HG02938 (cell line): ENCODE data around the gene ECI1.
A peak's percentile ranks its signal among the peaks of the same experiment; 100 is the strongest.
"Not testable (repeated sequence)": the region's sequence is repeated elsewhere in the genome, so short reads cannot be mapped to it uniquely, and the experiment has no call there.

Source experiments
- ATAC-seq: cut with Tn5 transposase; IDR thresholded peaks from one replicate; pipeline ENCODE4 v1.9.1; 2021; ENCODE audit warnings: mild to moderate bottlenecking, moderate library complexity; ENCODE audit not compliant: unreplicated experiment

Gene ECI1

GRCh38 chr16:2280461-2280860 is 29.1 kb upstream of the ECI1 start:
- no peak for ATAC-seq

GRCh38 chr16:2278956-2279800 is 27.8 kb upstream of the ECI1 start:
- ATAC-seq = no peak

DNA sequence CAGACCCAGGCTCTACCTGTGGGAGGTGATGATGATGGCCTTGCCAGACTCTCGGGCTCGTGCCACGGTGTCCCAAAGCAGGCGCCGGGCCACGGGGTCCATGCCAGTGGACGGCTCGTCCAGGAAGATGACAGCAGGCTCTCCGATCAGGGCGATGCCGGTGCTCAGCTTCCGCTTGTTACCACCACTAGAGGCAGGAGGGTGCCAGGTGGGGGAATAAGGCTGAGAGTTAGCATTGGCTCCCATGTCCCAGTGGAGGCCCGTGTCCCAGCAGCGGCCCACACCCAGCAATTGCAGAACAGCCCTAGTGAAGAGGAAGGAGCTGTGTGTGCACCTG is 26.9 kb upstream of the ECI1 start:
- no peak for ATAC-seq

GRCh38 chr16:2277466-2278271 is 26.3 kb upstream of the ECI1 start:
- no peak for ATAC-seq

- ATAC-seq = no peak
Observed at GRCh38 chr16:2276368-2277195, 25.2 kb upstream of the ECI1 start.

DNA sequence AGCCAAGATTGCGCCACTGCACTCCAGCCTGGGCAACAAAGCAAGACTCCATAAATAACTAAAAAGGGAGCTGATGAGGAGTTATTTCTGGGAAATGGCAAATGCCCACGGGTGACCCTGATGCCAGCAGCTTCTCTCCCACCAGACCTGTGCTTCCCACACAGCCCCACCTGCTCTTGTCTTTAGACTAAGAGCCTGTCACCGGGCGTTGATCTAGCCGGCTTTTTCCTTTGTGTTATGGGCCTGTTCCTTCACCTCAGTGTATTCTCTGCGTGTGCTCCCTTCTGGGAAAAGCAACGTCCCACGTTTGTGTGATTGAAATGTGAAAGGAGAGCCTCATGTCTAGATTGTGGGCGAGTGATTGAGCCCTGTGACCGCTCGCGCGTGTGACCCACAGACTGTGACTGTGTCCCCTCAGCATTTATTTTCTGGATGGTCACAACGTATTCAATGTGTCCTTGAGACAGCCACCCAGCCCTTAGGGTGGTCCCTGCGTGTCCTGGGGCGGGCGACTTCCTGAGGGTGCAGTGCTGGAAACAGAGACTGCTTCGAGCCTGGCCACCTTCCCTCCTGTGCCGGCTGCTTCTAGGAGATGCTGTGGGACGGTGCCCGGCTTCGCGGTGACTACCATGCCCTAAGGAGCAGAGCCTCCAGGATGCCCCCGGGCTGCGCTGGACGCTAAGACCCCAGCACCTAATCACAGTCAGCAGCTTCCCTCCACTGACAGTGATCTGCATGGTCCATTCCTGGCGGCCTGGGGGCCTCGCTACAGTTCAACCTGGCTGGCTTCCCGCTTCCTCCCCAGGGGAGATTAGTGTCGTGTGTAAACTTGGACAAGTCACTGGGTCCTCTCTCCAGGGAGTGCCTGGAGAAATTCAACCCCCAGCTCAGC is 24.3 kb upstream of the ECI1 start:
- no peak for ATAC-seq

GRCh38 chr16:2273931-2274330 is 22.5 kb upstream of the ECI1 start:
- ATAC-seq = no peak

DNA sequence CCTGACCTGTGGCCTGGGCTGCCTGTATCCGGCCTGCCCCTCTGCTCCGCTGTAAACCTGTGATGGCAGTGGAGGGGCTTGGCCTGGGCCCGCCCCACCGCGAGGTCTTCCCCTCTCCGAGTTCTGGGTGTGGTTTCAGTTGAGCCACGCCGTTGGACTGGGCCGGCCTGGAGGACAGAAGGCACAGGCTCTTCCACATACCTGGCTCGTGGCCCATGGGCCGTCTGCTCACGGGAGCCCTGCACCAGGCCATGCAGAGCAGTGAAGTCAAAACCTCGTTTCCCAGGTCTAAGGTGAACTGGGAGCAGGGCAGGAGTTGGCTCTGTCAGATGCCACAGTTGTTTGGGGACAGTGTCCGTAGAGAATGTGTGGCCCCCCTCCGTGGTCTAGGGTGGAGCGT is 22.1 kb upstream of the ECI1 start:
- no peak for ATAC-seq

DNA sequence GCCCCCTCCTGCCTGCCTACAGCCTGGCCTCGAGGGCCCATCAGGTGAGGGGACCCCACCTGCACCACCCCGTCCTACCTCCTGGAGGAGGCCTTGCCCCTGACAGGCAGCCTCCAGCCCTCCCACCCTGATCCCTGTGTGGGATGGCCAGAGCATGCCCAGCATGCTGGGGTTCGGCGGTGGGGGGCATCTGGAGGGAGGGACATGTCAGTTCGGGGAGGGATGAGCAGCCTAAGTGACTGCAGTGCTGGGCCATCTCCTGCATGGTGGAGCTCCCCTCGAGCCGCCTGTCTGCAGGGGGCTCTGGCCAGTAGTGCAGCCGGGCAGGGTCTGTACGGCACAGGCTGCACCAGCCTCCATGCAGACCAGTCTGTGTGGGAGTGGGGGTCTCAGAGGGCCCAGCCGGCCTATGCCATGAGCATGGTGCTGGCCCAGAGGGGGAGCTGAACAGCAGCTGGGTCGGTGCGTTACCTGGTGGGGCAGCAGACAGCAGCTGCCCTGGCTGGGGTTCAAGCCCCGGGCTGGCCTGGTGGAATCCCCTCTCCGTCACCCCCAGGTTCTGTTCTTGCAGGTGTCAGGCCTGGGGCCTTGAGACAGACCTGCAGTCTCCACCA is 20.6 kb upstream of the ECI1 start:
- ATAC-seq = no peak

DNA sequence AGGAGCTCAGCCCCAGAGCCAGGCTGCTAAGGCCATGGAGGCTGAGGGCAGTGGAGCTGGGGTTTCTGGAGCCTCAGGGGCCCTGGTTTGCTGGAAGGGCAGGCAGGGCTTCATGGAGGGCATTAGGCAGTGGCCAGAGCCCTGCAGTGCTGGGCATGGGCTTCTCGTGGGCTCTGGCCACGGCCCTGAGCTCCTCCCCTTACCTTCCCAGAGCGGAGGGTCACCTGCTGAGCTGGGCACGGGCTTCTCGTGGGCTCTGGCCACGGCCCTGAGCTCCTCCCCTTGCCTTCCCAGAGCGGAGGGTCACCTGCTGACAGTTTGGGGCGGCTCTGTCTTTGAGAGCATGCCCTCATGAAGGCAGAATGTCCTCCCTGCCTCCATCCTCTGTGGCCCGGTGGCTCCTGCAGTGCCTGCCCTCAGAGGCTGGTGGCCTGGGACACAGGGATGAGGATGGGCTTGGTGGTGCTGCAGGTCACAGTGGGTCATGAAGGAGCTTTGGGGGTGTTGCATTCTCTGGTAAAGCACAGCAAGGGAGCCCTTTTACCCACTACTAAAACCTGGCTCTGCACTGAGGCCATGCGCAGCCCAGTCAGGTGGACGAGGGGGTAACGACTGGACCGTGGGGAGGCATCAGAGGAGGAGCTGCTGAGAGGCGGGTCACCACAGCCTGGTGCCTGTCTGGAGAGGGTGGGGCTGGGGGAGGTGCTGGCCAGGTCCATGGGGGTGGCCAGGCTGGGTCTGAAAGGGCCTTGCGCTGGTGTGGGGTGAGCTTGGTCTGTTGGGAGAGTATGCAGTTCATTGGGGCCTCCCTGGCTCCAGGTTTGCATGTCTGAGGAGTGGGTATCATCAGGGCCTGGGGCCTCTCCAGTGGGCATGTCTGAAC is 19.4 kb upstream of the ECI1 start:
- no peak for ATAC-seq

- no peak for ATAC-seq
Observed at GRCh38 chr16:2270070-2270462, 18.7 kb upstream of the ECI1 start.

DNA sequence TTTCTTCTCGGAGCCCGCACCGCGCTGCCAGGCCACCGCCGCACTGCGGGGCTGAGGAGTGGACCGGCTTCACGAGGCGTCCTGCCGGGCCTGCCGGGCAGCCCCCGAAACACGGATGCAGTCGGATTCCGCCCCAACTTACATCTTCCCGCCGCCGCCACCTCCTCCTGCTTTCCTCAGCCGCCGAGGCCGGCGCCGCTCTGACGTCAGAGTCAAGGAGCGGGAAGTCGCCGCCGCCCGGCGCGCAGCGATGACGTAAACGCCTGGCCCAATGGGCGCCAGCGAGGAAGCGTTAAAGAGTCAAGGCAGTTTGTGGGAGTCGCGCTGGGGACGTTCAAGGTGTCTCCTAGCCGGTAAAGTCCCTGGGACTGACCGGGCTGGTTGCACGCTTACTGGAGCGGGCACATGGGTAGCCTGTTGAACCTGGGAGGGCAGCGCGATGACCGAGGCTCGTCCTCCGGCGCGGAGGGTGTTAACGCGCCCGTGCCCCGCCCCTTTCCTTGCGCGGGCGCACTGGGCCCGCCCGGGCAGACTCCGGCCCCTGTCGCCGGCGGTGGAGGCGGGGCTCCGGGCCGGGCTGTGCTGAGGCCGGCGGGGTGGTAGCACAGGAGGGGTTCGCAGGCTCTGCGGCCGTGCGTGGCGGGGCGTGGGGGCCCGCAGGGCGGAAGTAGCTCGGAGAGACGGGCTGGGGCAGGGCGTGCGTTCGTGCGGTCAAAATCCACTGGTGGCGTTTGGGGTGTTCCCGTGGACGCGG is 16.7 kb upstream of the ECI1 start, which contains the start of gene RNPS1:
Gene RNPS1 (minus strand): TSS at position 214 of the 754 bp plus-strand sequence. CDS start 3,483 bp downstream, outside the sequence.
- ATAC-seq = peak; percentile 63

- peak; percentile 59 for ATAC-seq
Observed at GRCh38 chr16:2267505-2267912, 16.1 kb upstream of the ECI1 start.

GRCh38 chr16:2266887-2267286 is 15.5 kb upstream of the ECI1 start:
- ATAC-seq = not testable (repeated sequence)

GRCh38 chr16:2263026-2263425 is 11.6 kb upstream of the ECI1 start:
- not testable (repeated sequence) for ATAC-seq

- no peak for ATAC-seq
Observed at GRCh38 chr16:2260250-2260649, 8.9 kb upstream of the ECI1 start.

- not testable (repeated sequence) for ATAC-seq
Observed at GRCh38 chr16:2258530-2258929, 7.1 kb upstream of the ECI1 start.

- no peak for ATAC-seq
Observed at GRCh38 chr16:2257726-2258125, 6.3 kb upstream of the ECI1 start.
